Measurements from ENCODE around the gene GSK3A.

The GSK3A gene

DNA sequence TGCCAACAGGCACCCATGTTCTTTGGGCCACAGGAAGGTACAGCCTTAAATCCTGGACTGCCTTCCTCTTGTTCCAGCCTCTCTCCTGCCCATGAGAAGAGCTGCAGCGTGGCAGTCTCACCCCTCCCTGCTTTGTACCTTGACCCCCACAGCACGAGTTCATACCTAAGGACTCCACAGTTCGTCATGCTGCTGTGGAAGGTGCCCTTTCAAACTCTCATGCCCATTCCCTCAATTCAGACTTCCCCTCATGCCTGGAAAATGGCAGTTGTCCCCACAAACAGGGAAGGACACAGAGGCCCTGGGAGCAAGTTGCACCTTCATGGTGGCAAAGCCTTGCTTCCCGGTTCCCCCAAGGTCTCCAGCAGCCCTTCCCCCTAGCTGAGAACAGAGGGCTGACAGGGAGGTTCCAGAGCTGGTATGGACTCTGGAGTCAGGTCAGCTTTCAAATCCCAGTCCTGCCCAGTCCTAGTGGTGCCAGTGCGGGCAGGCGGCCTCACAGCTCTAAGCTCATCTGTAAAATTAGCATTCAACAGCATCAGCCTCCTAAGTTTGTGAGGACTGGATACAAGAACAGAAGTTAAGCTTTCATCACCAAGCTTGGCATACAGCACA lies 8.6 kb downstream of the GSK3A start:
- H3K4me3 ChIP-seq (ENCODE audit: low read depth, low read length), result no peak overlapping the region
- TF ChIP-seq, protein P1, sequence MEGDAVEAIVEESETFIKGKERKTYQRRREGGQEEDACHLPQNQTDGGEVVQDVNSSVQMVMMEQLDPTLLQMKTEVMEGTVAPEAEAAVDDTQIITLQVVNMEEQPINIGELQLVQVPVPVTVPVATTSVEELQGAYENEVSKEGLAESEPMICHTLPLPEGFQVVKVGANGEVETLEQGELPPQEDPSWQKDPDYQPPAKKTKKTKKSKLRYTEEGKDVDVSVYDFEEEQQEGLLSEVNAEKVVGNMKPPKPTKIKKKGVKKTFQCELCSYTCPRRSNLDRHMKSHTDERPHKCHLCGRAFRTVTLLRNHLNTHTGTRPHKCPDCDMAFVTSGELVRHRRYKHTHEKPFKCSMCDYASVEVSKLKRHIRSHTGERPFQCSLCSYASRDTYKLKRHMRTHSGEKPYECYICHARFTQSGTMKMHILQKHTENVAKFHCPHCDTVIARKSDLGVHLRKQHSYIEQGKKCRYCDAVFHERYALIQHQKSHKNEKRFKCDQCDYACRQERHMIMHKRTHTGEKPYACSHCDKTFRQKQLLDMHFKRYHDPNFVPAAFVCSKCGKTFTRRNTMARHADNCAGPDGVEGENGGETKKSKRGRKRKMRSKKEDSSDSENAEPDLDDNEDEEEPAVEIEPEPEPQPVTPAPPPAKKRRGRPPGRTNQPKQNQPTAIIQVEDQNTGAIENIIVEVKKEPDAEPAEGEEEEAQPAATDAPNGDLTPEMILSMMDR (IDR thresholded peaks at IDR 0.05; ENCODE audit: low read depth, low read length), result no peak
- in situ Hi-C loops (cut with HindIII; ENCODE audit: low sequenced_read_pairs), result no loop called here
- DNase-seq (ENCODE audit: low read depth, low spot score), result no peak

DNA sequence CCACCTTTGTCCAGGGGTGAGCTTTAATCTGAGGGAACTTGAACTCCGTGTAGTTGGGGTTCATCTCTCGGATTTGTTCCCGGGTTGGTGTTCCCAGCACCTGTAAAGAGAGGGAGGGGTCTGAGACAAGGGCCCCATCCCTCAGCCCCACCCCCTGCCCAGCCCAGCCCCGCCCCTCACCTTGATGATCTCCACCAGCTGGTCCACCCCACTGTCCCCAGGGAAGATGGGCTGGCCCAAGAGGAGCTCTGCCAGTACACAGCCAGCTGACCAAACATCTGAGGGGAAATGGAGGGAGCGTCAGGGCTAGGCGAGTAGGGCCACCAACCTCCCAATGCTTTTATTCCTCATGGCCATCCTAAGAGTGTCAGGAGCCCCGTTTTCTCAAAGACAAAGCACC lies 9.3 kb downstream of the GSK3A start:
- in situ Hi-C loops (cut with HindIII; ENCODE audit: low sequenced_read_pairs), result no loop called here
- TF ChIP-seq, protein P1 (IDR thresholded peaks at IDR 0.05; ENCODE audit: low read depth, low read length), result no peak
- no peak overlapping the region for H3K4me3 ChIP-seq (ENCODE audit: low read depth, low read length)
- DNase-seq (ENCODE audit: low read depth, low spot score), result no peak

DNA sequence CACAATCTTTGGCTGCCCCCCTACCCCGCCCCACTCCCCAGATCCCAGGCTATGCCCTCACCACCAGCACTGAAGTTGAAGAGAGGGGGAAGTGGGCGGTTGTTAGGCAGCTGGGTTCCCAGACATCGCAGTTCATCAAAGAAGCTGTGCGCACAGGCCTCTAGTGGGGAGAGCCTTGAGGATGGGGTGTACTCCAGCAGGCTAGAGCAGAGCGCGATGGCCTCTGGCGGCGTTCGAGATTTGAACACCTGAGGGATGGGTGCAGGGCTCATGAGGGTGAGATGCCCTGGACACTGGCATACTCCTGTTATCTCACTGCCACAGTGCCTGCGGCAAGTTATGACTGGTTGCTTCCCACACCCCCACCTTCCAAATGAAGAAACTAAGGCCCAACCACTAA lies 10.0 kb downstream of the GSK3A start:
- H3K4me3 ChIP-seq (ENCODE audit: low read depth, low read length), result no peak overlapping the region
- no peak for DNase-seq (ENCODE audit: low read depth, low spot score)
- in situ Hi-C loops (cut with HindIII; ENCODE audit: low sequenced_read_pairs), result no loop called here
- TF ChIP-seq, protein P1 (IDR thresholded peaks at IDR 0.05; ENCODE audit: low read depth, low read length), result no peak

DNA sequence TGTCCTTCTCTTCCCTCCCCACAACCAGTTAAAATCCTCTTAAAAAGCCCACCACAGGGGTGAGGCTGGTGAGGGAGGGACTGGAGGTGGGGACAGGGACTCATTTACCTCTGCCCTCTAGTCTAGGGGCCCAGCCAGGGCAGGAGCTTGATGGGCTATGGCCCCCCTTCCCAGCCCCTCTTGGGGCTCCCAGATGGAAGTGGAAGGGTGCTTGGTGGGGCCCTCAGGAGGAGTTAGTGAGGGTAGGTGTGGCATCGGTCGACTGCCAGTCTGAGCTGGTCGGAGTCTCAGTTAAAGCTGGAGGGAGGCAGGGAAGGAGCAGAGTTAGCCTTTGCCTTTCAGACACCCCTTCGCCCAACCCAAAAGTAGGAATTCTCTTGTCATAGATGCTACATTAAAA lies 11.8 kb downstream of the GSK3A start:
- in situ Hi-C loops (cut with HindIII; ENCODE audit: low sequenced_read_pairs), result no loop called here
- no peak for DNase-seq (ENCODE audit: low read depth, low spot score)
- TF ChIP-seq, protein P1 (IDR thresholded peaks at IDR 0.05; ENCODE audit: low read depth, low read length), result no peak
- no peak overlapping the region for H3K4me3 ChIP-seq (ENCODE audit: low read depth, low read length)

DNA sequence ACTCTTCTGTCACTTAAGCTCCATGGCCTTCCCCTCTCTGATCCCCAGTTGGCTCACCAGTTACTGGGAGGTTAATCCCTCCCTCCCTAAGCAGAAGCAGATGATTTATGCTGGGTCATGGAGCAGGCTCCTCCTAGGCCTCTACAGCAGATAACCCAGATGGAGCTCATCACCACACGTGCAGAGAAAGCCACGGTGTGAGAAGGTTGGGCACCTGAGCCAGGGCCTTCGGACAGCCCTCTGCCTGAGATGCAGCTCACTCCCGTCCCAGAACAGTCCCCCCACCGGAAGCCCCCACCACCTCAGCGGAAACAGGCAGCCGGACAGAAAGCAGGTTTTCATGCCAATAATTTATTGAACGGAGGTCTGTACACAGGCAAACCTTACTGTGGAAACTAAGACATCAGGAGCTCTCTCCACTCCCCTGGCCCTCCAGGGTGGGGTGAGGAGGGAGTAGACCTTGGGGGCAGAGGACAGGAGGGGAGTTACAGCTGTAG lies 12.5 kb downstream of the GSK3A start:
- no peak overlapping the region for H3K4me3 ChIP-seq (ENCODE audit: low read depth, low read length)
- TF ChIP-seq, protein P1 (IDR thresholded peaks at IDR 0.05; ENCODE audit: low read depth, low read length), result no peak
- in situ Hi-C loops (cut with HindIII; ENCODE audit: low sequenced_read_pairs), result no loop called here
- DNase-seq (ENCODE audit: low read depth, low spot score), result no peak

DNA sequence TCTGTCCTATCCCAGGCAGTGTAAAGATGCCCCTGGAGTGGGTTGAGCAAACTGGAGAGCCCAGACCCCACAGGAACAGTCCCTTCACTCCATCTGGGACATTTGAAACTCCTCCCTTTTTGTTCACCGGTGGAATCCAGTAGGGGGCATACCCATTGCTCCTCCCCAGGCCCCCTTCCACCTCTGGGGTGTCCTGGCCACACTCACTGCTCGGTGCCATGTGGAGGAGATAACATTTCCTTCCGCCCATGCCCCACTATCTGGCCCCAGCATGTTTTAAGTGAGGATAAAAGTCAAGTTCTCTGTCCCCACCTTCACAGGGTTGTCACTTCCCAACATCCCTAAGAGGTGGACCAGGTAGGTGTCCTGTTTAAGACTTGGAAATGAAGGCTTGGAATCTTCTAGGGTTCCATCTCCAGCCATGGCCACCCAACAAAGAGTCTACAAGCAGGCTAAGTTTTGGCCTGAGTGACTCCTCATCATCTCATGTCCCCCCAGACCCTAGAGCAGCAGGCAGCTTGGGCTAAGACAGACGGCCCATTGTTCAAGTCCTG lies 13.0 kb downstream of the GSK3A start:
- TF ChIP-seq, protein P1 (IDR thresholded peaks at IDR 0.05; ENCODE audit: low read depth, low read length), result no peak
- H3K4me3 ChIP-seq (ENCODE audit: low read depth, low read length), result no peak overlapping the region
- in situ Hi-C loops (cut with HindIII; ENCODE audit: low sequenced_read_pairs), result no loop called here

More for the DNA sequence above, 13.0 kb downstream of the GSK3A start:
- no peak for DNase-seq (ENCODE audit: low read depth, low spot score)
